Sigmoid colon (tissue), 7 donors: ENCODE data around the gene RPL14. TPM values are rescaled to one million over a fixed set of nuclear protein-coding genes. Genes with fewer than 3 reads are reported as not detected.

Experiments
- DNase-seq: peaks from one replicate; pipeline ENCODE4 v3.0.0-alpha.2; 2019
- H3K27ac ChIP-seq, 4 donors: fragments of 200-600 bp; sonication (generic); one replicate each; pipeline ENCODE4 v1.5.1; 2016 to 2019; ENCODE audit warnings: mild to moderate bottlenecking in 1 of 4
- H3K27me3 ChIP-seq, 3 donors: fragments of 200-600 bp; sonication (generic); one replicate each; pipeline ENCODE4 v1.5.1; 2019; ENCODE audit warnings: mild to moderate bottlenecking in 1 of 3
- H3K36me3 ChIP-seq, 4 donors: fragments of 200-600 bp; sonication (generic); one replicate each; pipeline ENCODE4 v1.5.1; 2016 to 2019
- H3K4me1 ChIP-seq, 4 donors: fragments of 200-600 bp; sonication (generic); one replicate each; pipeline ENCODE4 v1.5.1; 2017 to 2019
- H3K4me3 ChIP-seq, 4 donors: fragments of 200-600 bp; sonication (generic); one replicate each; pipeline ENCODE4 v1.5.1; 2017 to 2019; ENCODE audit warnings: mild to moderate bottlenecking in 2 of 4, moderate library complexity in 1 of 4
- H3K9me3 ChIP-seq, 4 donors: fragments of 200-600 bp in 3 of 4; sonication (generic) in 3 of 4; one replicate each; pipeline versions ENCODE4 v1.5.1 to v1.6.1; 2013 to 2019
- CTCF ChIP-seq, 4 experiments: fragments of 450-650 bp in 3 of 4; fragments of 200-600 bp in 1 of 4; IDR thresholded peaks; one replicate each; pipeline ENCODE4 v1.5.1; 2016 to 2019; ENCODE audit warnings: antibody characterized with exemption in 4 of 4, mild to moderate bottlenecking in 3 of 4, moderate library complexity in 2 of 4
- EP300 ChIP-seq, 4 donors: sonication (generic); formaldehyde crosslinking; IDR thresholded peaks; one replicate each; pipeline ENCODE4 v1.6.1; 2017; ENCODE audit warnings: antibody characterized with exemption in 4 of 4
- POLR2A ChIP-seq, 2 donors: fragments of 450-650 bp; IDR thresholded peaks; one replicate each; pipeline ENCODE4 v1.6.1; 2016; ENCODE audit warnings: antibody characterized with exemption in 2 of 2, mild to moderate bottlenecking in 2 of 2, moderate library complexity in 2 of 2
- POLR2AphosphoS5 ChIP-seq, 4 donors: sonication (generic); formaldehyde crosslinking; IDR thresholded peaks; one replicate each; pipeline ENCODE4 v1.6.1; 2017; ENCODE audit warnings: antibody characterized with exemption in 4 of 4
- WGBS, 2 donors: extraction: QIAGEN DNeasy Blood & Tissue Kit; methylation state at CpG; one replicate each; pipeline ENCODE4 v1.1.7; 2013; 5-methylcytosine and 5-hydroxymethylcytosine counted together
- intact Hi-C: fragments of 100-400 bp; cut with DNase I; formaldehyde crosslinking; loops from one replicate; pipeline ENCODE4 v1.15.1; 2023
- polyA plus RNA-seq, 3 donors: library from polyadenylated mRNA; stranded (reverse); fragments of 200-250 nt; gene quantifications; one replicate each; pipeline ENCODE4 v1.2.3, GENCODE V29; 2013
- total RNA-seq, 4 donors: library from RNA; depleted of rRNA; stranded (reverse); fragments of >200 nt; gene quantifications; one replicate each; pipeline ENCODE4 v1.1.0, GENCODE V29; 2016
- donor health status: healthy with polysubstance abuse.
- donor health status: Bipolar disorder and iron deficiency.
- donor health status: healthy.

RPL14 gene
- total and polyA plus RNA-seq, 7 donors = 447 to 1,712 (median 619) TPM

GRCh38 chr3:40452876-40453730 lies 4.0 kb upstream of the RPL14 start:
- TF ChIP-seq EP300 (IDR thresholded peaks at IDR 0.05) (peak in 1 of 4 donors; percentile 37), CTCF (IDR thresholded peaks at IDR 0.05) (no peak), POLR2A (IDR thresholded peaks at IDR 0.05) (peak; percentile 35 to 50), POLR2AphosphoS5 (IDR thresholded peaks at IDR 0.05) (peak; percentile 72 to 90 (median 80))
- intact Hi-C loops = loop anchor here (5.0 to 10.0 kb wide), 4 partner anchors 54 to 1622 kb away; partner anchors contain the start of genes SCN11A, SLC25A38, WDR48 and ZNF620
- 0% methylated on average over 41 of the region's 41 CpGs for WGBS, 2 donors

GRCh38 chr3:40453933-40454332 lies 3.2 kb upstream of the RPL14 start:
- DNase-seq = no peak
- TF ChIP-seq CTCF (IDR thresholded peaks at IDR 0.05) (no peak), POLR2AphosphoS5 (IDR thresholded peaks at IDR 0.05) (no peak), EP300 (IDR thresholded peaks at IDR 0.05) (no peak), POLR2A (IDR thresholded peaks at IDR 0.05) (no peak)
- peaks cover 5 to 10% (median 6%) of the 10 kb centered on the region in 4 donors for H3K36me3 ChIP-seq
- intact Hi-C loops = loop anchor here (5.0 to 10.0 kb wide), 4 partner anchors 53 to 1621 kb away; partner anchors contain the start of genes SCN11A, SLC25A38, WDR48 and ZNF620
- peak overlapping the region; percentile 80 to 92 (median 88) for H3K27ac ChIP-seq
- H3K4me1 ChIP-seq = peaks cover 0 to 38% (median 33%) of the 10 kb centered on the region in 4 donors
- 23 to 37% methylated on average over 6 of the region's 6 CpGs for WGBS, 2 donors
- H3K9me3 ChIP-seq = no peaks in the 10 kb centered on the region
- H3K27me3 ChIP-seq = no peaks in the 10 kb centered on the region
- peak overlapping the region in 3 of 4 donors; percentile 49 to 76 (median 58) for H3K4me3 ChIP-seq

More at GRCh38 chr3:40452876-40453730, 4.0 kb upstream of the RPL14 start:
- Histone ChIP-seq H3K27me3 (no peaks in the 10 kb centered on the region), H3K4me1 (peaks cover 0 to 30% (median 25%) of the 10 kb centered on the region in 4 donors), H3K9me3 (no peaks in the 10 kb centered on the region), H3K36me3 (peaks cover 0 to 2% (median 0%) of the 10 kb centered on the region in 4 donors), H3K27ac (peak overlapping the region; percentile 80 to 92 (median 88)), H3K4me3 (peak overlapping the region; percentile 39 to 76 (median 54))
- peak; percentile 99 for DNase-seq

GRCh38 chr3:40455328-40455727 lies 1.8 kb upstream of the RPL14 start:
- Histone ChIP-seq H3K36me3 (peaks cover 10 to 24% (median 16%) of the 10 kb centered on the region in 4 donors), H3K4me1 (peaks cover 0 to 44% (median 38%) of the 10 kb centered on the region in 4 donors), H3K27ac (no peak overlapping the region), H3K27me3 (no peaks in the 10 kb centered on the region), H3K4me3 (no peak overlapping the region), H3K9me3 (no peaks in the 10 kb centered on the region)
- TF ChIP-seq POLR2AphosphoS5 (IDR thresholded peaks at IDR 0.05) (no peak), POLR2A (IDR thresholded peaks at IDR 0.05) (no peak), CTCF (IDR thresholded peaks at IDR 0.05) (no peak), EP300 (IDR thresholded peaks at IDR 0.05) (no peak)
- 91 to 92% methylated on average over 4 of the region's 4 CpGs for WGBS, 2 donors
- DNase-seq = no peak
- intact Hi-C loops = loop anchor here (5.0 to 10.0 kb wide), 6 partner anchors 67 to 1619 kb away; partner anchors contain the start of genes CTNNB1, SCN11A, SLC25A38 and ULK4

GRCh38 chr3:40456279-40456939 lies 730 bp upstream of the RPL14 start:
- H3K4me1 ChIP-seq = peaks cover 0 to 44% (median 38%) of the 10 kb centered on the region in 4 donors
- intact Hi-C loops = loop anchor here (2.0 to 10.0 kb wide), 7 partner anchors 66 to 1618 kb away; partner anchors contain the start of genes CTNNB1, EIF1B, SCN11A and SLC25A38
- H3K27me3 ChIP-seq = no peaks in the 10 kb centered on the region
- H3K4me3 ChIP-seq = peak overlapping the region; percentile 68 to 96 (median 90)
- H3K9me3 ChIP-seq = no peaks in the 10 kb centered on the region
- H3K27ac ChIP-seq = peak overlapping the region; percentile 85 to 94 (median 92)
- WGBS, 2 donors = 50 to 59% methylated on average over 29 of the region's 29 CpGs
- no peak for DNase-seq
- H3K36me3 ChIP-seq = peaks cover 10 to 35% (median 27%) of the 10 kb centered on the region in 4 donors
- TF ChIP-seq POLR2A (IDR thresholded peaks at IDR 0.05) (no peak), CTCF (IDR thresholded peaks at IDR 0.05) (no peak), EP300 (IDR thresholded peaks at IDR 0.05) (no peak), POLR2AphosphoS5 (IDR thresholded peaks at IDR 0.05) (no peak)
